Osteocyte (in vitro differentiated cells): ENCODE data around the gene RAG2. TPM values are rescaled to one million over a fixed set of nuclear protein-coding genes. Genes with fewer than 3 reads are reported as not detected.

ENCODE experiments used
- DNase-seq: peaks from one replicate; pipeline ENCODE4 v3.0.0; 2021; ENCODE audit warnings: mixed read lengths; ENCODE audit not compliant: unreplicated experiment; ENCODE audit errors: extremely low spot score
- H3K27ac Mint-ChIP-seq: one replicate; pipeline ENCODE4 v1.8.0; 2021; ENCODE audit warnings: mild to moderate bottlenecking, mixed read lengths; ENCODE audit not compliant: unreplicated experiment
- H3K27me3 Mint-ChIP-seq: one replicate; pipeline ENCODE4 v1.8.0; 2021; ENCODE audit warnings: mixed read lengths; ENCODE audit not compliant: unreplicated experiment
- H3K36me3 Mint-ChIP-seq: one replicate; pipeline ENCODE4 v1.8.0; 2021; ENCODE audit warnings: mixed read lengths; ENCODE audit not compliant: unreplicated experiment
- H3K4me1 Mint-ChIP-seq: one replicate; pipeline ENCODE4 v1.8.0; 2021; ENCODE audit warnings: mixed read lengths; ENCODE audit not compliant: unreplicated experiment
- H3K4me3 Mint-ChIP-seq: one replicate; pipeline ENCODE4 v1.8.0; 2021; ENCODE audit warnings: mild to moderate bottlenecking, moderate library complexity, mixed read lengths; ENCODE audit not compliant: unreplicated experiment
- H3K9me3 Mint-ChIP-seq: one replicate; pipeline ENCODE4 v1.8.0; 2021; ENCODE audit warnings: mixed read lengths; ENCODE audit not compliant: unreplicated experiment
- total RNA-seq: library from RNA; stranded (reverse); gene quantifications from 2 replicates; pipeline ENCODE4 v1.2.1, GENCODE V29; 2021
- TF ChIP-seq, protein P1 (sequence below): fragments of 200-600 bp; sonication (generic); IDR thresholded peaks from 2 replicates; pipeline ENCODE4 v1.5.0; 2021; ENCODE audit warnings: antibody characterized with exemption, mild to moderate bottlenecking, moderate library complexity

RAG2 gene
- total RNA-seq, 1 donor from 2014 or later, result not detected

- no peak for DNase-seq
- peaks cover 4% of the 10 kb centered on the region for H3K36me3 Mint-ChIP-seq
- no peaks in the 10 kb centered on the region for H3K27me3 Mint-ChIP-seq
- TF ChIP-seq, protein P1, sequence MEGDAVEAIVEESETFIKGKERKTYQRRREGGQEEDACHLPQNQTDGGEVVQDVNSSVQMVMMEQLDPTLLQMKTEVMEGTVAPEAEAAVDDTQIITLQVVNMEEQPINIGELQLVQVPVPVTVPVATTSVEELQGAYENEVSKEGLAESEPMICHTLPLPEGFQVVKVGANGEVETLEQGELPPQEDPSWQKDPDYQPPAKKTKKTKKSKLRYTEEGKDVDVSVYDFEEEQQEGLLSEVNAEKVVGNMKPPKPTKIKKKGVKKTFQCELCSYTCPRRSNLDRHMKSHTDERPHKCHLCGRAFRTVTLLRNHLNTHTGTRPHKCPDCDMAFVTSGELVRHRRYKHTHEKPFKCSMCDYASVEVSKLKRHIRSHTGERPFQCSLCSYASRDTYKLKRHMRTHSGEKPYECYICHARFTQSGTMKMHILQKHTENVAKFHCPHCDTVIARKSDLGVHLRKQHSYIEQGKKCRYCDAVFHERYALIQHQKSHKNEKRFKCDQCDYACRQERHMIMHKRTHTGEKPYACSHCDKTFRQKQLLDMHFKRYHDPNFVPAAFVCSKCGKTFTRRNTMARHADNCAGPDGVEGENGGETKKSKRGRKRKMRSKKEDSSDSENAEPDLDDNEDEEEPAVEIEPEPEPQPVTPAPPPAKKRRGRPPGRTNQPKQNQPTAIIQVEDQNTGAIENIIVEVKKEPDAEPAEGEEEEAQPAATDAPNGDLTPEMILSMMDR, result no peak
- no peaks in the 10 kb centered on the region for H3K9me3 Mint-ChIP-seq
- no peaks in the 10 kb centered on the region for H3K4me1 Mint-ChIP-seq
- no peak overlapping the region for H3K4me3 Mint-ChIP-seq
- H3K27ac Mint-ChIP-seq, result no peak overlapping the region
Measured at GRCh38 chr11:36628141-36628540, 30.1 kb upstream of the RAG2 start.

- DNase-seq, result no peak
- TF ChIP-seq, protein P1, result no peak
- no peaks in the 10 kb centered on the region for H3K27me3 Mint-ChIP-seq
- H3K4me1 Mint-ChIP-seq, result no peaks in the 10 kb centered on the region
- H3K9me3 Mint-ChIP-seq, result no peaks in the 10 kb centered on the region
- no peak overlapping the region for H3K4me3 Mint-ChIP-seq
- peaks cover 4% of the 10 kb centered on the region for H3K36me3 Mint-ChIP-seq
- H3K27ac Mint-ChIP-seq, result no peak overlapping the region
Measured at GRCh38 chr11:36627471-36627870, 29.4 kb upstream of the RAG2 start.

GRCh38 chr11:36627006-36627405, 29.0 kb upstream of the RAG2 start:
- no peak for DNase-seq
- no peaks in the 10 kb centered on the region for H3K9me3 Mint-ChIP-seq
- no peak overlapping the region for H3K4me3 Mint-ChIP-seq
- TF ChIP-seq, protein P1, result no peak
- H3K4me1 Mint-ChIP-seq, result no peaks in the 10 kb centered on the region
- peaks cover 4% of the 10 kb centered on the region for H3K36me3 Mint-ChIP-seq
- no peaks in the 10 kb centered on the region for H3K27me3 Mint-ChIP-seq
- H3K27ac Mint-ChIP-seq, result no peak overlapping the region

- Mint-ChIP-seq H3K9me3 (no peaks in the 10 kb centered on the region), H3K27me3 (no peaks in the 10 kb centered on the region), H3K36me3 (no peaks in the 10 kb centered on the region), H3K27ac (no peak overlapping the region), H3K4me1 (peaks cover 21% of the 10 kb centered on the region), H3K4me3 (no peak overlapping the region)
- TF ChIP-seq, protein P1, result no peak
- no peak for DNase-seq
Measured at GRCh38 chr11:36623494-36623893, 25.5 kb upstream of the RAG2 start.

GRCh38 chr11:36622431-36623136, 24.5 kb upstream of the RAG2 start:
- Mint-ChIP-seq H3K27me3 (no peaks in the 10 kb centered on the region), H3K9me3 (no peaks in the 10 kb centered on the region), H3K4me3 (no peak overlapping the region), H3K27ac (no peak overlapping the region), H3K36me3 (no peaks in the 10 kb centered on the region), H3K4me1 (peaks cover 25% of the 10 kb centered on the region)
- TF ChIP-seq, protein P1, result peak; percentile 75
- no peak for DNase-seq
